Skeletal muscle tissue (tissue), 4 donors: ENCODE measurements around the gene PNMT. TPM values are rescaled to one million over a fixed set of nuclear protein-coding genes. Genes with fewer than 3 reads are reported as not detected.

Experiments used
- H3K27ac ChIP-seq: one replicate; pipeline ENCODE4 v1.7.0; 2013; ENCODE audit warnings: mild to moderate bottlenecking, low read depth, low read length, inconsistent platforms
- H3K27me3 ChIP-seq, 3 donors: one replicate each; pipeline ENCODE4 v1.7.0; 2013; ENCODE audit warnings: low read length in 3 of 3; ENCODE audit not compliant: control insufficient read depth in 3 of 3, insufficient read depth in 3 of 3
- H3K36me3 ChIP-seq, 3 donors: one replicate each; pipeline ENCODE4 v1.7.0; 2013; ENCODE audit warnings: low read length in 3 of 3; ENCODE audit not compliant: control insufficient read depth in 3 of 3, insufficient read depth in 3 of 3
- H3K4me1 ChIP-seq, 3 donors: one replicate each; pipeline ENCODE4 v1.7.0; 2013; ENCODE audit warnings: low read length in 3 of 3, mild to moderate bottlenecking in 3 of 3; ENCODE audit not compliant: control insufficient read depth in 3 of 3, insufficient read depth in 3 of 3
- H3K4me3 ChIP-seq, 3 donors: one replicate each; pipeline ENCODE4 v1.7.0; 2013; ENCODE audit warnings: low read length in 3 of 3
- H3K9ac ChIP-seq, 3 donors: one replicate each; pipeline ENCODE4 v1.7.0; 2013; ENCODE audit warnings: low read length in 3 of 3, mild to moderate bottlenecking in 3 of 3, moderate library complexity in 2 of 3, low read depth in 1 of 3
- H3K9me3 ChIP-seq, 3 donors: one replicate each; pipeline ENCODE4 v1.7.0; 2013; ENCODE audit warnings: low read length in 3 of 3; ENCODE audit not compliant: control insufficient read depth in 3 of 3
- total RNA-seq: library from RNA; depleted of rRNA; stranded (reverse); fragments of >200 nt; gene quantifications from one replicate; pipeline ENCODE4 v1.2.3, GENCODE V29; 2014
- donor health status: Osteomylitis.

PNMT gene
- total RNA-seq, 1 donor from 2014 or later = 0.52 TPM

DNA sequence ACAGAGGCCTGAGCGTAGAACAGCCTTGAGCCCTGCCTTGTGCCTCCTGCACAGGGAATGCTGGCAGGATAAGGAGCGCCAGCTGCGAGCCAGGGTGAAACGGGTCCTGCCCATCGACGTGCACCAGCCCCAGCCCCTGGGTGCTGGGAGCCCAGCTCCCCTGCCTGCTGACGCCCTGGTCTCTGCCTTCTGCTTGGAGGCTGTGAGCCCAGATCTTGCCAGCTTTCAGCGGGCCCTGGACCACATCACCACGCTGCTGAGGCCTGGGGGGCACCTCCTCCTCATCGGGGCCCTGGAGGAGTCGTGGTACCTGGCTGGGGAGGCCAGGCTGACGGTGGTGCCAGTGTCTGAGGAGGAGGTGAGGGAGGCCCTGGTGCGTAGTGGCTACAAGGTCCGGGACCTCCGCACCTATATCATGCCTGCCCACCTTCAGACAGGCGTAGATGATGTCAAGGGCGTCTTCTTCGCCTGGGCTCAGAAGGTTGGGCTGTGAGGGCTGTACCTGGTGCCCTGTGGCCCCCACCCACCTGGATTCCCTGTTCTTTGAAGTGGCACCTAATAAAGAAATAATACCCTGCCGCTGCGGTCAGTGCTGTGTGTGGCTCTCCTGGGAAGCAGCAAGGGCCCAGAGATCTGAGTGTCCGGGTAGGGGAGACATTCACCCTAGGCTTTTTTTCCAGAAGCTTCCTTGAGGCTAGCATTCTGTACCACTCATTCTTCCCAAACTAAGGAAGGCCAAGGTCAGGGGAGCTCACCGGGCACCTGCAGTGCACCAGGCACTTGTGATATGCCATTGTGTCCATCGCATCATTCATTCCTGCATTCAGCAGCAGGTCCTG lies 1.9 kb downstream of the PNMT start:
- Histone ChIP-seq H3K9me3 (no peaks in the 10 kb centered on the region), H3K4me1 (peaks cover 39 to 87% (median 61%) of the 10 kb centered on the region in 3 donors), H3K27ac (peak overlapping the region; percentile 74), H3K4me3 (no peak overlapping the region), H3K36me3 (peaks cover 2 to 14% (median 3%) of the 10 kb centered on the region in 3 donors), H3K27me3 (peaks cover 0 to 17% (median 6%) of the 10 kb centered on the region in 3 donors), H3K9ac (peak overlapping the region; percentile 60 to 79 (median 74))

DNA sequence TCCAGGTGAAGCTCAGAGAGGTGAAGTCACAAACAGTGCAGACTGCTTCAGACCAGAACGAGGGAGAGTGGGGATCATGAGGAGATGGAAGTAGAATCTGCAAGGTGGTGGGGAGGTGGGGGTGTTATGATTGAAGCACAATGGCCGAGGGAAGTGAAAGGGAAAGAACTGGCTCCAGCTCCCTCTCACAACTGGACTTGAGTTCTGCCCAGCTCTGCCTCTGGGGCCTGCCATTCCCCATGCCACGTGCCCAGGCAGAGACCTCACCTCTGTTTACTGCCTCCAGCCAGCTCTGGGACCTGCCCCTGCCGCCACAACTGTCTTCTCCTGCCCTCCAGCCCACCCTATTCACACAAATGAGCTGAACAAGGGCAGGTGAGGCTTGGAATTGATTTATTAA lies 2.5 kb downstream of the PNMT start:
- Histone ChIP-seq H3K27ac (peak overlapping the region; percentile 74), H3K27me3 (peaks cover 0 to 17% (median 6%) of the 10 kb centered on the region in 3 donors), H3K36me3 (peaks cover 2 to 9% (median 3%) of the 10 kb centered on the region in 3 donors), H3K4me1 (peaks cover 45 to 87% (median 66%) of the 10 kb centered on the region in 3 donors), H3K9ac (peak overlapping the region; percentile 60 to 79 (median 74)), H3K4me3 (no peak overlapping the region), H3K9me3 (no peaks in the 10 kb centered on the region)

- Histone ChIP-seq H3K9me3 (no peaks in the 10 kb centered on the region), H3K4me1 (peaks cover 56 to 87% (median 67%) of the 10 kb centered on the region in 3 donors), H3K27ac (peak overlapping the region; percentile 74), H3K9ac (peak overlapping the region; percentile 60 to 79 (median 74)), H3K36me3 (peaks cover 0 to 3% (median 0%) of the 10 kb centered on the region in 3 donors), H3K4me3 (peak overlapping the region in 1 of 3 donors; percentile 35), H3K27me3 (peaks cover 0 to 17% (median 6%) of the 10 kb centered on the region in 3 donors)
These were observed 3.6 kb downstream of the PNMT start for GRCh38 chr17:39671651-39672521.

DNA sequence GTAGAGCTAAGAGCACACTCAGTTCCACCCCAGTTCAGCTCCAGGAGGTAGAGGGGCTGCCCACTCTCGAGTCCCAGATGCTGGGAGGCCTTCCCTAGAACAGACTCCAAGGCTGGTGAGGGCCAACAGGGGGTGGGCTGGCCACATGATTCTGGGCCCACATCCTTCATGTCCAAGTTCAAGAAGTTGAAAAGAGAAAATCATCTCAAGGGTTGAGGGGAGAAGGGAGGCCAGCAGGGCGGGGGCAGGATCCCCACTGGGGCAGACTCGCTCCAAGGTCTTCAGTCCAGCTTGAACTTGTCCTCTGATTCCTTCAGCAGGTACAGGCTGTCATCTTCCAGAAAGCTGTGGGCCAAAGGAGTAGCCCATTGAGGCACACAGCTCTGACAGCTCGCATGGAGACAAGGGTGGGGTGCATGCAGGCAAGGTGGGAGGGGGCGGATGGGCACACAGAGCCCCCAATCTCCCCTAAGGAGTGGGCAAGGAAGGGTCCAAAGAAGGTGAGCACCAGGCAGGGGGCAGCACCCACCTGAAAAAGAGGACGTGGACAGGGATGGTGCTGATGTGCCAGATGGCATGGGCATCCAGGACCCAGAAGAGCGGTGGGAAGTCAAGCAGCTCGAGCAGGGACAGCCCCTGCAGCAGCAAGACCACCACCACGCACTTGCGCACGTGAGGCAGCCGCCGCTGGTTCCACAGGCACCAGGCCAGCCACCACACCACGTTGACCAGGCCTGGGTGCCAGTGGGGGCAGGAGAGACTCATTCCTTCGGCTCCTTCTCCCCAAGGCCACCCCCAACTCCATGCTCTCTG lies 4.5 kb downstream of the PNMT start:
- peaks cover 0 to 3% (median 0%) of the 10 kb centered on the region in 3 donors for H3K36me3 ChIP-seq
- peak overlapping the region; percentile 74 for H3K27ac ChIP-seq
- no peak overlapping the region for H3K4me3 ChIP-seq
- H3K4me1 ChIP-seq = peaks cover 63 to 89% (median 72%) of the 10 kb centered on the region in 3 donors
- peaks cover 0 to 17% (median 6%) of the 10 kb centered on the region in 3 donors for H3K27me3 ChIP-seq
- H3K9me3 ChIP-seq = no peaks in the 10 kb centered on the region
- peak overlapping the region in 2 of 3 donors; percentile 45 to 79 for H3K9ac ChIP-seq

DNA sequence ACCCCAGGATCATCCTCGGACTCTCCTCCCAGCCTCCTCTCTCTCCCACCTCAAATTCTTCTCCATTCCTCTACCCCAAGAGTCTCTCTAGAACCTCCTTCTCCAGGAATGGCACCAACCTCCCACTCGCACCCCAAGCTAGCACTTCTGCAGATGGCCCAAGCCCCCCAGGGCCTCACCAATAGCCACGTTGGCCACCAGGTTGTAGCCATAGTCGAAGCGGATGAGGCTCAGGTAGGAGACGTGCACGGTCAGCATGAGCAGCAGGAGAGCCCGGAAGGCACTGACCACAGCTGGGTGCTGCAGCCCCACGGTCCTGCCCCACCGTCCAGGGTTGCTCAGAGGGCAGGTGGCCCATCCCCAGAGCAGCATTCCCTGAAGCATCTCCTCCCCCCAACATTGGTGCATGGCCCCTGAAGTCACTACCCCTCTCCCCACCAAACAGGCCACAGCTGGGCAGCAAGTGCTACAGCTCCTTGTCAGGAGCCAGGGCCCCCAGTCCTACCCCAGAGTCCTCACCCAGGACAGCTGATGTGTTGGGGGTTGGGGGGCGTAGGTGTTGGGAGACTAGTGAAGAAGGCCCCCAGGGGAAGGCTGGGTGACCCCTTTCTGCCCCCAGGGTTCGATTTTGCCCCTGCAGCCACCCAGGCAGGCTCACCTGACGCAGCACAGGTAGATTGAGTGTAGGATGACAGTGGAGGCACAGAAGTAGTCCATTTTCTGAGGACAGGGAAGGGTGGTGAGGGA lies 5.3 kb downstream of the PNMT start:
- Histone ChIP-seq H3K27me3 (peaks cover 0 to 17% (median 6%) of the 10 kb centered on the region in 3 donors), H3K4me1 (peaks cover 67 to 93% (median 78%) of the 10 kb centered on the region in 3 donors), H3K4me3 (no peak overlapping the region), H3K9ac (peak overlapping the region in 1 of 3 donors; percentile 20), H3K27ac (no peak overlapping the region), H3K36me3 (peaks cover 0 to 3% (median 0%) of the 10 kb centered on the region in 3 donors), H3K9me3 (no peaks in the 10 kb centered on the region)

GRCh38 chr17:39674179-39674578 lies 5.9 kb downstream of the PNMT start:
- Histone ChIP-seq H3K4me1 (peaks cover 70 to 96% (median 80%) of the 10 kb centered on the region in 3 donors), H3K27ac (peak overlapping the region; percentile 99), H3K9ac (peak overlapping the region in 1 of 3 donors; percentile 51), H3K9me3 (no peaks in the 10 kb centered on the region), H3K27me3 (peaks cover 0 to 17% (median 6%) of the 10 kb centered on the region in 3 donors), H3K4me3 (no peak overlapping the region), H3K36me3 (peaks cover 0 to 3% (median 1%) of the 10 kb centered on the region in 3 donors)

GRCh38 chr17:39674702-39675389 lies 6.6 kb downstream of the PNMT start:
- Histone ChIP-seq H3K36me3 (peaks cover 0 to 3% (median 2%) of the 10 kb centered on the region in 3 donors), H3K4me3 (no peak overlapping the region), H3K27me3 (peaks cover 0 to 10% (median 4%) of the 10 kb centered on the region in 3 donors), H3K4me1 (peaks cover 77 to 96% (median 81%) of the 10 kb centered on the region in 3 donors), H3K9ac (peak overlapping the region in 2 of 3 donors; percentile 65 to 73), H3K27ac (peak overlapping the region; percentile 99), H3K9me3 (no peaks in the 10 kb centered on the region)

DNA sequence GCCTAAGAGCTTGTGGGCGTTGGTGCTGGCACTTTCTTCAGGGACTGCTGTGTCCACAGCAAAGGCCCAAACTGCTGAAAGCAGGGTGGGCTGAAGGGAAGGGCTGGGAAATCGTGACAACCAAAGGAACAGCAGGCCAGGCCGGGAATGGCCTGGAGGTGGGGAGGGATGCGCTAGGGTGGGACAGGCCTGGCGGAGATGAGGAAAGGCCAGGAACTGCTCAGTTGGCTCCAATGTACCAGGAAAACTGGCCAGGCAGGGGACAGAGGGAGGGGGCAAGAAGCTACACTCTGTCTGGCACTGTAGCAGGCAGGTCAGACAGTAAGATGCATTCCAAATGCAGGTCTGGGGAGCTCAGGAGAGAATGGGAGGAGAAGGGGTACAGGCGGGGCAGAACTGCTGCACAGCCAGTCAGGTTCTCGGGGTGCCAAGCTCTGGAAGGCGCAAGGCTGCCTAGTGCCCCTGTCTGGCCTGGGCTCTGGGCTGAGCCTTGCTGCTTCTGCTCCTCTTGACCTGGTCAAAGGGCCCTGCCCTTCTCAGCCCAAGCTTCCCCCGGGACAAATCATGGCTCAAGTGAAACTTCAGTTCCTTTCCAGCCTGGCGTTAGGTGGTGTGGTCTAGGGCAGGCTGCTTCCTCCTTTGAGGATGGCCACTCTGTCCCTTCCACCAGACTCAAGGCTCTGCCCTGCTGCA lies 7.3 kb downstream of the PNMT start:
- peaks cover 0 to 5% (median 0%) of the 10 kb centered on the region in 3 donors for H3K36me3 ChIP-seq
- H3K9ac ChIP-seq = peak overlapping the region; percentile 42 to 73 (median 65)
- H3K27ac ChIP-seq = peak overlapping the region; percentile 99
- no peak overlapping the region for H3K4me3 ChIP-seq
- H3K27me3 ChIP-seq = peaks cover 0 to 4% (median 4%) of the 10 kb centered on the region in 3 donors
- no peaks in the 10 kb centered on the region for H3K9me3 ChIP-seq
- peaks cover 76 to 96% (median 79%) of the 10 kb centered on the region in 3 donors for H3K4me1 ChIP-seq
